Activated naive CD4-positive, alpha-beta T cell treated with anti-CD3 and anti-CD28 coated beads, Interleukin-2, amount 50 U/mL, for 24 hours (primary cell): Measurements from ENCODE around the gene CACNA1I.

Experiments used
- H3K27ac Mint-ChIP-seq: one replicate; pipeline ENCODE4 v1.8.0; 2021; ENCODE audit warnings: mild to moderate bottlenecking, mixed read lengths
- H3K27me3 Mint-ChIP-seq: one replicate; pipeline ENCODE4 v1.8.0; 2021; ENCODE audit warnings: mixed read lengths
- H3K36me3 Mint-ChIP-seq: one replicate; pipeline ENCODE4 v1.8.0; 2021; ENCODE audit warnings: mixed read lengths
- H3K4me1 Mint-ChIP-seq: one replicate; pipeline ENCODE4 v1.8.0; 2021; ENCODE audit warnings: mixed read lengths
- H3K4me3 Mint-ChIP-seq: one replicate; pipeline ENCODE4 v1.8.0; 2021; ENCODE audit warnings: mild to moderate bottlenecking, mixed read lengths
- H3K9me3 Mint-ChIP-seq: one replicate; pipeline ENCODE4 v1.8.0; 2021; ENCODE audit warnings: mixed read lengths

Gene CACNA1I

DNA sequence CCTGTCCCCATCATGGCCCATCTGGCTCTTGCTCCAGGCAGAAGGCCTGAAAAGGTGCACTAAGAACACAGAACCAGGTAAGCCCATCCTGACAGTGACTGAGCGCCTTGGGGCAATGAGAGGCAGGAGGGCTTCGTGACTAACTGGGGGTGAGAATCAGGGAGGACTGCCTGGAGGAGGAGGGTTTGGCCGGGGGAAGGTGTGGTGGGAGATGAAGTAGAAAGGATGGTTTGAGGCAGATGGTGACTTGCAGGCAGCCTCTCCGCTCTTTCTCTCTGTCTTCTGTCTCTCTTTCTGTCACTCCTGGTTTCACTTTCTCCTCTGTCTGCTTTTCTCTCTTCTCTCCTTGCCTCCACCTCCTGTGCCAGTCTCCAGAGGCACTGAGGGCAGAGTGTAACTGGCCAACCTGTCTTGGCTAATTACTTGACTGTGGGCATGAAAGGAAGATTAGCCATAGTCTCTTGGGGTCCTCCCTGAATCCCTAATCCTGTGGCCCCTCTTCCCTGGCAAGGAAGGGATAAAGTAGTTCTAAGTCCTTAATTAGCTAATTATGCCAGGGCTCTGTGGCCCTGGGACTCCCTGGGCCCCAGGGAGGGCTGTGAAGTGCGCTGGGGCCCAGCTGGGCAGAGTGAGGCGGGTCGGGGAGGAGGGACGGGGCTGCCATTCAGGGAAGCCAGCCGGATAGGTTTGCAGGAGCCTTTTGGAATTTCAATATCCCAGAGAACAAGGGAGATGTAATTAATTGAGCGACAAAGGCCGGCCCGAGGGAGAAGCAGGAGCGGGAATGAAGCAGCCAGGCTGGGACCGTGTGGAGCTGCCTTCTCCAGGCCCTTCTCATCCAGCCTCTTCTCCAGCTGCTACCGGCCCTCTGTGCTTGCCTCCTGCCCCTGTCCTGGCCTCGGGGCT lies 61.1 kb downstream of the CACNA1I start:
- H3K4me1 Mint-ChIP-seq = peaks cover 12% of the 10 kb centered on the region
- no peaks in the 10 kb centered on the region for H3K9me3 Mint-ChIP-seq
- no peak overlapping the region for H3K27ac Mint-ChIP-seq
- H3K4me3 Mint-ChIP-seq = no peak overlapping the region
- no peaks in the 10 kb centered on the region for H3K27me3 Mint-ChIP-seq
- H3K36me3 Mint-ChIP-seq = no peaks in the 10 kb centered on the region

GRCh38 chr22:39634530-39635405 lies 64.2 kb downstream of the CACNA1I start:
- H3K36me3 Mint-ChIP-seq = peaks cover 1% of the 10 kb centered on the region
- H3K27me3 Mint-ChIP-seq = no peaks in the 10 kb centered on the region
- H3K27ac Mint-ChIP-seq = no peak overlapping the region
- H3K4me3 Mint-ChIP-seq = no peak overlapping the region
- H3K9me3 Mint-ChIP-seq = no peaks in the 10 kb centered on the region
- peaks cover 11% of the 10 kb centered on the region for H3K4me1 Mint-ChIP-seq

DNA sequence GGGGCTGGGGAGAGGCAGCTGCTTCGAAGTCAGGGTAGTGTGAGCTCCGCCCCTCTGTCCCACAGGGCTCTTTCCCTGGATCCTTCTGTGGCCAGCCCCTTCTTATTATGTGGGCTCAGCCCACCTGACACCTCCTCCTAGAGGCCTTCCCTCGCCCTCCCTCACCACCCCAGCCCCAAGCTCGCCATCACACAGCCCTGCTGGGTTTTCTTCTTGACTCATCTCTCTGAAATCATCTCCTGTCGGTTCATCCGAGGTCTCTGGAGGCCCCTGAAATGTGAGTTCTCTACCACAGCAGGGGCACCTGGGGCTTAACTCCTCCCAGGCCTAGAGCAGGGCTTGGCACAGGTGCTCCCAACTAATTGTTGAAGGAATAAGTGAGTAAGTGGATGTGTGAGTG lies 65.2 kb downstream of the CACNA1I start:
- H3K9me3 Mint-ChIP-seq = no peaks in the 10 kb centered on the region
- no peak overlapping the region for H3K4me3 Mint-ChIP-seq
- H3K27me3 Mint-ChIP-seq = no peaks in the 10 kb centered on the region
- H3K27ac Mint-ChIP-seq = no peak overlapping the region
- peaks cover 1% of the 10 kb centered on the region for H3K36me3 Mint-ChIP-seq
- peaks cover 6% of the 10 kb centered on the region for H3K4me1 Mint-ChIP-seq

GRCh38 chr22:39638958-39639357 lies 68.4 kb downstream of the CACNA1I start:
- Mint-ChIP-seq H3K27me3 (no peaks in the 10 kb centered on the region), H3K9me3 (no peaks in the 10 kb centered on the region), H3K27ac (no peak overlapping the region), H3K4me1 (no peaks in the 10 kb centered on the region), H3K4me3 (no peak overlapping the region), H3K36me3 (peaks cover 1% of the 10 kb centered on the region)

DNA sequence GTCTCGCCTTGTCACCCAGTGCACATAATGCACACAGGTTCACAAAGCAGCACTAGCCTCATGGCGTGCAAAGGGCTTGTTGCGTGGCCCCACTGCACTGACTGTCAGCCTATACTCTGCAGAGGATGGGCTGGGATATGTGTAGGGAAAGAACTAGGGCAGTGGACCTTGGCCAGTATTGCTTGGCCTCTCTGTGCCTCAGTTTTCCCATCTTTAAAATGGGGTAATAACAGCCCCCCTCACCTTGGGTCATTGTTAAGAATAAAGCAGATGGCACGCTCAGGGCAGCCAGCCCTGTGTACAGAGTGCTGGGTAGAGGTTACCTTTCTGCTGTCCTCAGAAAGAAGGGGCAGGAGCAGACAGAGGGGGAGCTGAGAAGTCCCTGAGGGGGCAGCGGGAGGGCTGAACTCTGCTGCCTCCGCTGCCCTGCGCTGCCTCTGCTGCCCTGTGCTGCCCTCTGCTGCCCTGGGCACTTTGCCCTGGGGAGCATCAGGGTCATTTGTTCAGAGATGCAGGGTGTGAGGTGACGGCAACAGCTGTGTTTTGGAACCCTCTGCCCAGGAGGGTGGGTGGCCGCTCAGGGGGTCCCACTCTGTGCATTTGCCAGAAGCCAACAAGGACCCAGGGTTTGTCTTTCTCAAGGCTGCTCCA lies 71.2 kb downstream of the CACNA1I start:
- H3K27ac Mint-ChIP-seq = no peak overlapping the region
- H3K27me3 Mint-ChIP-seq = no peaks in the 10 kb centered on the region
- no peak overlapping the region for H3K4me3 Mint-ChIP-seq
- no peaks in the 10 kb centered on the region for H3K9me3 Mint-ChIP-seq
- peaks cover 1% of the 10 kb centered on the region for H3K36me3 Mint-ChIP-seq
- H3K4me1 Mint-ChIP-seq = no peaks in the 10 kb centered on the region

DNA sequence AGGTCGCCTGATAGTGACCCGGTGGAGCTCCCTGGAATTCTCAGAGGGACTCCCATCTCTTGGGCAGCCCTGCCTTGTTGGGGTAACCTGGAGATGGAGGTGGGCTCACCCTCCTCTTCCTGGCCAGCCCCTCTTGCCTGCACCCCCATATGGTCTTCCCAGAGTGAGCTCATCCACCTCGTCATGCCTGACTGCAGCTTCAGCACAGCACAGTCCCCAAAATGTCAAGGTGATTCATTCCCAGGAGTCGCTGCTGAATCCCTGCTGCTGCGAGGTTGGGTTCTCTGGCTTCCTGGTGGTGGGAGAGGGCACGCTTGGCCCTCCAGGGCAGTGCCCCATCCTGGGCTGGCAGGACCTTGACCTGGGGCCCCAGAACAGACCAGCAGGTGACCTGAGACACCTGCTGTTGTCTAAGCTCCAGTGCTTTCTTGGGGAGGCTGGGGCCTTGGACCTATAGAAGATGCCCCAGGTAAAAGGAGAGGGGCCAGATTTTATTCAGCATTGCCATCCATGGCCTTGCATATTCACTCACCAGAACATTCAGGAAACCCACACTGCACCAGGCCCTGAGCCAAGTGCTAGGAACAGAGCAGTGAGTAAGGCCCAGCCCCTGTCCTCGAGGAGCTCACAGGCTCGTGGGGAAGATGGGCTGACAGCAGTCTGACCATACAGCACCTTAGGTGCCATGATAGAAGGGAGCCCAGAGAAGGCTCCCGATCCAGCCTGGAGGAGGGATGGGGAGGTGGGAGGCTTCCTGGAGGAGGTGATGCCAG lies 72.9 kb downstream of the CACNA1I start:
- Mint-ChIP-seq H3K4me3 (no peak overlapping the region), H3K27ac (no peak overlapping the region)

GRCh38 chr22:39645532-39645931 lies 75.0 kb downstream of the CACNA1I start:
- Mint-ChIP-seq H3K4me3 (no peak overlapping the region), H3K27ac (no peak overlapping the region), H3K4me1 (no peaks in the 10 kb centered on the region), H3K36me3 (no peaks in the 10 kb centered on the region), H3K27me3 (no peaks in the 10 kb centered on the region), H3K9me3 (no peaks in the 10 kb centered on the region)

More for the DNA sequence above, 72.9 kb downstream of the CACNA1I start:
- H3K27me3 Mint-ChIP-seq = no peaks in the 10 kb centered on the region
- H3K36me3 Mint-ChIP-seq = peaks cover 1% of the 10 kb centered on the region
- H3K4me1 Mint-ChIP-seq = no peaks in the 10 kb centered on the region
- no peaks in the 10 kb centered on the region for H3K9me3 Mint-ChIP-seq

GRCh38 chr22:39646398-39647063 lies 76.0 kb downstream of the CACNA1I start:
- Mint-ChIP-seq H3K9me3 (no peaks in the 10 kb centered on the region), H3K27ac (no peak overlapping the region), H3K27me3 (no peaks in the 10 kb centered on the region)

DNA sequence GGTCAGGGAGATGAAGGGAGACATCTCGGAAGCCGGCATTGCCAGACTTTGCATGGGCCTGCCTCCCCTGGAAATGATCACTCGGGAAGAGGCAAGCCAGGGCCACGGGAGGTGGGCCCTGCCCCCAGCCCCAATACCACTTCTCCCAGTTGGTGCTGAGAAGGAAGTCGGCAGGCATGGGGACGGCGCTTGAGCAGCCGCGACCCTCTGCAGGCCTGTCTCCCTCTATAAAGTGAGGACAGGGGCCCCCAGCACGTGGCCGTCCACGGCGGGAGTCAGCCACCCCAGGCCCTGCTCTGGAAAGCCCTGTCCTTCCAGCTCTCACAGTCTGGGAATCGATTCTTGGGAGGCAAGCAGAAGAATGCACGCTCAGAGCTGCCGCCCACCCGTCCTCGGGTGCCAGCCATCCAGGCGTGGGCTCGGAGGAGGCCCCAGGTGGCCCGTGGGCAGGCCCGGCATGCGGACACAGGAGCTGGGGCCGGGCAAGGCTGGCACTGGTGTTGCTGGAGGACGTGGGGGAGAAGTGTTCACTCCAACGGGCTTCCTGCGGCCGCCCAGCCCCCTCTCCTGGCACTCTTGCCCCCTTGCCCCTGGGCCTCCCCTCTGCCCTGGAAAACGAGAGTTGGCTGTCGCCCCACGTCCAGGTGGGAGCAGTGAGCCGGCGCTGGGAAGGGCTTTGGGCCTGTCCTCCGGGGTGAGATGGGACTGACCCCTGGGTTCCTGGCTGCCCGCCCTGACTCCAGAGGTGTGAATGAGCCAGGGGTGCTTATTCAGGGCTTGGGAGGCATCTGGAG lies 77.5 kb downstream of the CACNA1I start:
- no peaks in the 10 kb centered on the region for H3K36me3 Mint-ChIP-seq
- no peaks in the 10 kb centered on the region for H3K4me1 Mint-ChIP-seq
- no peak overlapping the region for H3K27ac Mint-ChIP-seq
- H3K27me3 Mint-ChIP-seq = no peaks in the 10 kb centered on the region
- H3K9me3 Mint-ChIP-seq = no peaks in the 10 kb centered on the region
- H3K4me3 Mint-ChIP-seq = no peak overlapping the region

More at GRCh38 chr22:39646398-39647063, 76.0 kb downstream of the CACNA1I start:
- H3K4me1 Mint-ChIP-seq = no peaks in the 10 kb centered on the region
- no peaks in the 10 kb centered on the region for H3K36me3 Mint-ChIP-seq
- H3K4me3 Mint-ChIP-seq = no peak overlapping the region

DNA sequence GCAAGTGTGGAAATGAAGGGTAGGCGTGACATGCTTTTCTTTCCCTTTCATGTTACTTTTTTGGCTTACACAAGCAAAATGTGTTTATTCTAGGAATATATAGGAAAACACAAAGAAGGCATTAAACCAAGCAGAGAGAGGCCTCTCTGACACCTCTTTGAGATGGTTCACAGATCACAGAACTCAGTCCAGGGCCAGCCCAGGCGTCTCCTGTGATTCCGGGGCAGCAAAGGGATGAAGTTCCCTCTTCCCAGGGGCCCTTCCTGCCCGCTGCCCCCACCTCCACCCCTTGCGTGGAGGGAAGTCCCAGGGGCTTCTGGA lies 78.0 kb downstream of the CACNA1I start:
- no peaks in the 10 kb centered on the region for H3K36me3 Mint-ChIP-seq
- H3K4me3 Mint-ChIP-seq = no peak overlapping the region
- no peaks in the 10 kb centered on the region for H3K9me3 Mint-ChIP-seq
- no peak overlapping the region for H3K27ac Mint-ChIP-seq
- H3K4me1 Mint-ChIP-seq = no peaks in the 10 kb centered on the region
- H3K27me3 Mint-ChIP-seq = no peaks in the 10 kb centered on the region

- Mint-ChIP-seq H3K27ac (no peak overlapping the region), H3K4me1 (no peaks in the 10 kb centered on the region), H3K27me3 (no peaks in the 10 kb centered on the region), H3K36me3 (no peaks in the 10 kb centered on the region), H3K4me3 (no peak overlapping the region), H3K9me3 (no peaks in the 10 kb centered on the region)
Observed at GRCh38 chr22:39649500-39650089, 79.0 kb downstream of the CACNA1I start.

- no peaks in the 10 kb centered on the region for H3K9me3 Mint-ChIP-seq
- no peak overlapping the region for H3K27ac Mint-ChIP-seq
- H3K4me3 Mint-ChIP-seq = no peak overlapping the region
- H3K36me3 Mint-ChIP-seq = no peaks in the 10 kb centered on the region
- H3K4me1 Mint-ChIP-seq = peaks cover 9% of the 10 kb centered on the region
- no peaks in the 10 kb centered on the region for H3K27me3 Mint-ChIP-seq
Observed at GRCh38 chr22:39651053-39651996, 80.8 kb downstream of the CACNA1I start.
